Activated T-cell treated with anti-CD3 and anti-CD28 coated beads, Interleukin-2, amount 50 U/mL, for 1 hour (primary cell): ENCODE data around the gene ST8SIA5.
A peak's percentile ranks its signal among the peaks of the same experiment; 100 is the strongest.

ENCODE experiments used
- DNase-seq: peaks from one replicate; pipeline ENCODE4 v3.0.0-alpha.2; 2020

ST8SIA5 gene

DNA sequence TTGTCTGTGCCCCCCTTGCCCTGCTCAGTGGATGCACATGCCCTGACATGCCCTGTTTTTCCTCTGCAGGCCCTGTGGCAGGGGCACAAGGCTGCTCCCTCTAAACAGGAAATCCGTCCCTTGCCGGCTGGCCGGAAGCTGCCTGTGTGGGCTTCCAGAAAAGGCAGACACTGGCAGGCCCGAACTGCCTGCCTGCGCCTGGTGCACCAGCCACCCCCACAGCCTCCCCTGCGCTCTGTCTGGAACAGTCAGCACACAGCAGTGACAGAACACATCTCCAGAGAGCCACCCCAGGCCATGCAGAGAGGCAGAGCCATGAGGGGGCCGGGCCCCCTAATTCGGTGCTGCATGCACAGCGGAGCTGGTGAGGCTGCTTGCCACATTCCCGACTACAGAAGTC, 133.3 kb downstream of the ST8SIA5 start:
- peak; percentile 24 for DNase-seq

DNA sequence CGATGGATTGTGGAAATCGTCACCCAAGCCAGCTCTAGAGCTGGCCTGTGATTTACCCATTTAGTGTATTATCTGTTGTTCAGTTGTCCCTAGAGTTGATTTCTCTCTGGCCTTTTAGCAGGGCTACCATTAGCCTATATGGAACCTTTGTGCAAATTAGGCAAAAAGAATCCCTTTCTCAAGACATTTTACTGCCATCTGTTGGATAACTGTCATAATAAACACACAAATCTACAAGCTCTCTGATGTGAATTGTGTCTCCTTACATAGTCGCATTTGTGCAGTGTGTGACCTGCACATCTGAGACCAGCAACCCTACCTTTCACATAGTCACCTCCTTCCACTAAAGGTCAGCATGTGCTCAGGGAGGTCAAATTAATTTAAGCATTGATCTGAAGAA, 133.9 kb downstream of the ST8SIA5 start:
- DNase-seq = no peak

DNA sequence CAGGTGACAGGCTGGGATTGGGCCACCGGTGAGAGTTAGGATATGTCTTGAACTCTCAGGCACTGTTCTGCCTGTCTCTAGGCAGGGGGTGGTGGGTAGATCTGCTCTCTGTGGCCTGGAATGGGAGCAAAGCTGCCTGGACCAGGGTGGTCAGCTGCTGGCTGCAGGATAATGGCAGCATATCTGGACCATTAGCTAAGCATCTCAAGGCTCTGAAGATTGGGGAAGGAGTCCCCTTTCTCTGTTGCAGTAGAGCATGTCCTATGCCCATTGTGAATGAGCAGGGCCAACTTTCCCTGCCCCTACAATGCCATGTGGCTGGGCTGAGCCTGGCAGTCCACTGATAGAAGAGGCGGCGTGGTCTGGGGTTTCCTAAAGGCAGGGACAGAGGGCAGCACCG, 134.4 kb downstream of the ST8SIA5 start:
- DNase-seq = no peak

DNA sequence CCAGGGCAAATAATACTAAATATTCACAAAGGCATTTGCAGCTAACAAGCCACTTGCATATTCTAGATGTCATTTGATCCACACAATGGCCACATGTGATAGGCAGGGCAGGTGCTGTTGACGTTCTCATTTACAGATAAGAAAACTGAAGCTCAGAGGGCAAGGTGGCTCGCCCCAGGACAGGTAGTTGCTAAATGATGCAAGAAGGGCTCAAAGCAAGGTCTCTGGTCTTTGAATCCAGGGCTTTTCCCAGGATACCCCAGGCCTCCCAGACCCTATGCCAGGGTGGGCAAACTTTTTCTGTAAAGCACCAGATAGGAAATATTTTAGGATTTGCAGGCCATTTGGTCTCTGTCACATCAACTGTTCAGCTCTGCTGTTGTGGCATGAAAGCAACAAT, 135.0 kb downstream of the ST8SIA5 start:
- no peak for DNase-seq

DNA sequence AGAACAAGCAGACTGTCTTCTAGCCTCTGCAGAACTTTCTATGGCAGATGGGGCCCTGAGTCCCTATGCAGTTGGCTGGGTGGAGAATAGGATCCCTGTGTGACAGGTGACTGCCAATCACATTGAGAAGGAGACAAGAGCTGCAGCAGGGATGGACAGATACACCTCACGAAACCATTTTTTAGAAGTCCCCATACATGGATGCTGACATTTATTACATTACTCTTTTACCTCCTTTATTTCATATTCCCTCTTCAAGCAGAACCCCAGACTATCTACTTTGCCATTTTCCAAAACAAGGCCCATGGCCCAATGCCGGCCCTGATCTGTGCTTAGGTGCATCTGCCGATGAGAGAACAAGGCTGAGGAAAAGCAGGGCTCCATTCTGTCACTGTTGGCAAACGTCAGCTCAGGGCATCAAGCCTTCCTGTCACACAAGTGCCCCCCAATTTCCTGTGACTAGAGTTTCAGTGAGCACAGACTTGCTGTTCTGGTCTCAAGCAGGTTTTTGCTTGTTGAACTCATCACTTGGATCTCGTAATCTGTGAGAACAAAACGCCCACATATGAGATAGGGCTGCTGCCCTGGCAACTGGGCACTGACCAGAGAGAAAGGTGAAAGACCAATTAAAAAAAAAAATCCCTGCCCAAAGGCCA, 135.6 kb downstream of the ST8SIA5 start:
- no peak for DNase-seq

DNA sequence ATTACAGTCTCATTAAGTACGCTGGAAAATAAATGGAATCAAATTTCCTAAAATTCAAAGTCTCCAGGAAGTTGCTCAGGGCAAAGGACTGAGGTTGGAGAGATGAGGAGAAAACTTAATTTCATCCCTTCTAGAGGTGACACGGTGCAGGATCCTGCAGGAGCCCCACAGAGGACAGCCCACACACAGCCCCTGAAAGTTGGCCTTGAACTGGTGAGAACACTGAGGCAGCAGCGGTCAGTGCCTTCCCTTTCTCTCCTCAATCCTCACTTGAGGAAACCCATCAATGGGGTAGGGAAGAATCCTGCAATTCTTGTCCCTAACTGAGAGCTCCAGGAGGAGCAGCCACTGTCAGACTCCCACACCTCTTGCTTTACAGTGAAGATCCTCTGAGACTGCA, 137.3 kb downstream of the ST8SIA5 start:
- no peak for DNase-seq
